Measurements from ENCODE around the gene CCDC86. TPM values are rescaled to one million over a fixed set of nuclear protein-coding genes. Genes with fewer than 3 reads are reported as not detected.
A peak's percentile ranks its signal among the peaks of the same experiment; 100 is the strongest.

CCDC86 gene
- total and polyA plus RNA-seq, 9 of the 15 experiments (the other 6 are each of a cell fraction or from before 2014, with no cell fraction given): 4.6 to 102 (median 25.2) TPM

DNA sequence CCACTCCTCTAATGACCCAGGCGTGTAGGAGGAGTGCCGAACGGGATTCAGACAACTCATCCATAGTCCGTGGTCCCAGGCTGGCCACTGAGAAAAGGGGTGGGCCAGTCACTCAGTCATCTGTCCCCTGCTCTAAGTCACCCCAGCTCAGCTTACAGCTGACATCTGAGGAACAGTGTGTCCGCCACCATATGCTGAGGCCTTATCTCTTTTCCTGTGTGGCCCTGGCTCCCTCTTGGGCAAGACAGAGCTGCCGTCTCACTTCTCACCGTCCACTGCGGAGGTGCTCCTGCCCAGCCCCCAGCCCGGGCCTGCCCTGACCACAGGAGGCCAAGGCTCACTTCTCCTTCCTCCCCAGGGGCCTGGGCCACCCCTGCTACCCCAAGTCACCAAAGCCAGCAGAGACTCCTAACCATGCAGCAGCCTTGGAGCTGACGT, 6.8 kb downstream of the CCDC86 start (continued):
- TF ChIP-seq ZNF280A (IDR thresholded peaks at IDR 0.05; ENCODE audit: low read depth, partially characterized antibody) (no peak), PRDM10 (IDR thresholded peaks at IDR 0.05; ENCODE audit: partially characterized antibody) (peak; percentile 2), MAFG (tag; conservative IDR thresholded peaks at IDR 0.05) (no peak), XRCC3 (IDR thresholded peaks at IDR 0.05) (no peak), DIDO1 (tag; IDR thresholded peaks at IDR 0.05; ENCODE audit: low read depth) (no peak), ETS1 (conservative IDR thresholded peaks at IDR 0.05; ENCODE audit: control insufficient read depth, low read depth, low read length) (no peak), PYGO2 (tag; IDR thresholded peaks at IDR 0.05) (no peak), ZNF316 (IDR thresholded peaks at IDR 0.05) (no peak), GATA2 (CRISPR knock-in tag; IDR thresholded peaks at IDR 0.05) (peak; percentile 80), PATZ1 (CRISPR knock-in tag; IDR thresholded peaks at IDR 0.05; ENCODE audit: borderline replicate concordance) (no peak), RFX1 (IDR thresholded peaks at IDR 0.05) (no peak), MIER1 (IDR thresholded peaks at IDR 0.05; ENCODE audit: low read depth) (no peak), NR1H2 (CRISPR knock-in tag; IDR thresholded peaks at IDR 0.05) (no peak), ELF4 (CRISPR knock-in tag; IDR thresholded peaks at IDR 0.05) (no peak), ZNF507 (tag; conservative IDR thresholded peaks at IDR 0.05) (no peak), ELK3 (CRISPR knock-in tag; IDR thresholded peaks at IDR 0.05) (no peak), SMAD2 (IDR thresholded peaks at IDR 0.05; ENCODE audit: low read depth, low read length) (no peak), SMAD4 (CRISPR knock-in tag; conservative IDR thresholded peaks at IDR 0.05) (peak; percentile 78)
- TF ChIP-seq, protein P1, sequence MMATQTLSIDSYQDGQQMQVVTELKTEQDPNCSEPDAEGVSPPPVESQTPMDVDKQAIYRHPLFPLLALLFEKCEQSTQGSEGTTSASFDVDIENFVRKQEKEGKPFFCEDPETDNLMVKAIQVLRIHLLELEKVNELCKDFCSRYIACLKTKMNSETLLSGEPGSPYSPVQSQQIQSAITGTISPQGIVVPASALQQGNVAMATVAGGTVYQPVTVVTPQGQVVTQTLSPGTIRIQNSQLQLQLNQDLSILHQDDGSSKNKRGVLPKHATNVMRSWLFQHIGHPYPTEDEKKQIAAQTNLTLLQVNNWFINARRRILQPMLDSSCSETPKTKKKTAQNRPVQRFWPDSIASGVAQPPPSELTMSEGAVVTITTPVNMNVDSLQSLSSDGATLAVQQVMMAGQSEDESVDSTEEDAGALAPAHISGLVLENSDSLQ (IDR thresholded peaks at IDR 0.05): peak; percentile 69; the same call in 1 of the 2 replicates
